K562 (cell line): ENCODE measurements around the gene KNSTRN. TPM values are rescaled to one million over a fixed set of nuclear protein-coding genes. Genes with fewer than 3 reads are reported as not detected.

Experiments
- ATAC-seq: fragments of 200-7000 bp; cut with Tn5 transposase; 3 replicates; pipeline ENCODE4 v1.9.1; 2020; ENCODE audit warnings: moderate library complexity
- BruUV-seq: library from RNA; stranded (reverse); fragments of 400-500 nt; replicated peaks from 2 replicates; lab custom pipeline; 2021; lab: Mats Ljungman, UMichigan
- CTCF ChIA-PET: fragments of 300-600 bp; formaldehyde crosslinking; extraction: SDS; loops from one replicate; lab custom pipeline; 2021; ENCODE audit warnings: low intra/inter-chr PET ratio; lab: Yijun Ruan, JAX
- POLR2A ChIA-PET: fragments of 300-600, 350-650 bp; sonication (Branson Sonifier 250); formaldehyde crosslinking; extraction: SDS; loops from one replicate; lab custom pipeline; 2021; ENCODE audit warnings: antibody characterized with exemption, inconsistent platforms; lab: Yijun Ruan, JAX
- DNase-seq, 4 experiments: peaks; one replicate each; pipeline versions ENCODE4 v3.0.0 to v3.0.0-alpha.2; 2011 to 2018; ENCODE audit warnings: low spot score in 3 of 4, mixed read lengths in 3 of 4; ENCODE audit errors: extremely low read depth in 1 of 4
- FAIRE-seq: peaks from 2 replicates; lab custom pipeline; 2011; peaks lifted over from hg19 to GRCh38; lab: Jason Lieb, UNC
- H2AFZ ChIP-seq: 2 replicates; pipeline ENCODE4 v1.6.0; 2011; ENCODE audit warnings: low read depth, low read length, control low read depth, inconsistent platforms
- H3K27ac ChIP-seq: fragments of 200-600 bp; 3 replicates; pipeline ENCODE4 v1.8.0; 2011; ENCODE audit warnings: low read depth, mild to moderate bottlenecking, control low read depth, inconsistent platforms, low read length, moderate library complexity, mixed read lengths; ENCODE audit errors: extremely low read depth
- H3K27me3 ChIP-seq, 2 experiments: fragments of 300-600 bp in 1 of 2; 2 replicates in 1 of 2; 3 replicates in 1 of 2; pipeline versions ENCODE4 v1.6.0 to v1.8.0; 2011; ENCODE audit warnings: inconsistent platforms in 2 of 2, low read length in 2 of 2, mild to moderate bottlenecking in 1 of 2, mixed read lengths in 1 of 2, moderate library complexity in 1 of 2; ENCODE audit not compliant: control insufficient read depth in 2 of 2, insufficient read depth in 2 of 2
- H3K36me3 ChIP-seq: fragments of 300-600 bp; 3 replicates; pipeline ENCODE4 v1.8.0; 2011; ENCODE audit warnings: mild to moderate bottlenecking, low read length, inconsistent platforms; ENCODE audit not compliant: control insufficient read depth, insufficient read depth
- H3K4me1 ChIP-seq, 2 experiments: fragments of 200-600 bp in 1 of 2; replicated peaks in 1 of 2; 2 replicates in 1 of 2; 3 replicates in 1 of 2; pipeline versions ENCODE4 v1.5.1 to v1.8.0; 2011; ENCODE audit warnings: inconsistent platforms in 2 of 2, low read length in 2 of 2, mild to moderate bottlenecking in 1 of 2, mixed read lengths in 1 of 2, moderate library complexity in 1 of 2; ENCODE audit not compliant: control insufficient read depth in 2 of 2, insufficient read depth in 2 of 2
- H3K4me2 ChIP-seq: 2 replicates; pipeline ENCODE4 v1.6.1; 2011; ENCODE audit warnings: low read length, control low read depth, inconsistent platforms, mixed read lengths; ENCODE audit not compliant: insufficient read depth
- H3K4me3 ChIP-seq: fragments of 200-600 bp; sonication (generic), shearing (Covaris generic); 2 replicates; pipeline ENCODE4 v1.5.1; 2016; ENCODE audit warnings: control low read depth, inconsistent platforms
- H3K79me2 ChIP-seq: fragments of 200-600 bp; 3 replicates; pipeline ENCODE4 v1.8.0; 2011; ENCODE audit warnings: low read length, inconsistent platforms; ENCODE audit not compliant: control insufficient read depth, insufficient read depth
- H3K9ac ChIP-seq, 2 experiments: 2 replicates each; pipeline versions ENCODE4 v1.6.0 to v1.6.1; 2011; ENCODE audit warnings: low read depth in 2 of 2, low read length in 2 of 2, control low read depth in 1 of 2, inconsistent platforms in 1 of 2, mild to moderate bottlenecking in 1 of 2, mixed read lengths in 1 of 2; ENCODE audit not compliant: insufficient read depth in 1 of 2
- H3K9me1 ChIP-seq: one replicate; pipeline ENCODE4 v1.6.0; 2011; ENCODE audit warnings: inconsistent platforms, mild to moderate bottlenecking, low read length, moderate library complexity; ENCODE audit not compliant: control insufficient read depth, insufficient read depth
- H3K9me3 ChIP-seq: replicated peaks from 2 replicates; pipeline ENCODE4 v1.5.1; 2011; ENCODE audit warnings: low read depth, low read length, inconsistent platforms; ENCODE audit not compliant: control insufficient read depth, insufficient read depth
- H4K20me1 ChIP-seq: replicated peaks from 2 replicates; pipeline ENCODE4 v1.6.1; 2011; ENCODE audit warnings: low read length, inconsistent platforms, mixed read lengths; ENCODE audit not compliant: control insufficient read depth, insufficient read depth
- GABPB1 ChIP-seq: sonication (generic); formaldehyde crosslinking; IDR thresholded peaks from 2 replicates; pipeline ENCODE4 v1.8.0; 2022; ENCODE audit warnings: mild to moderate bottlenecking, missing genetic modification reagents
- HDAC6 ChIP-seq: IDR thresholded peaks from 2 replicates; pipeline ENCODE4 v1.6.1; 2012; ENCODE audit warnings: low read depth, mild to moderate bottlenecking, control low read depth, inconsistent platforms, low read length, moderate library complexity
- JUN ChIP-seq, 2 experiments: sonication (generic) in 1 of 2; formaldehyde crosslinking in 1 of 2; IDR thresholded peaks; 2 replicates each; pipeline versions ENCODE4 v1.6.1 to v1.8.0; 2012 to 2022; ENCODE audit warnings: borderline replicate concordance in 2 of 2, mild to moderate bottlenecking in 2 of 2, improper control_type of control experiment in 1 of 2, low read depth in 1 of 2, low read length in 1 of 2, missing genetic modification reagents in 1 of 2
- REST ChIP-seq, 2 experiments: fragments of 450-650 bp; formaldehyde crosslinking in 1 of 2; IDR thresholded peaks; 2 replicates each; pipeline versions ENCODE4 v1.4.0 to v1.6.1; 2014 to 2020; ENCODE audit warnings: mild to moderate bottlenecking in 2 of 2, borderline replicate concordance in 1 of 2, low read depth in 1 of 2
- SP2 ChIP-seq: IDR thresholded peaks from 2 replicates; pipeline ENCODE4 v1.6.1; 2011; ENCODE audit warnings: mild to moderate bottlenecking, low read depth, low read length, moderate library complexity; ENCODE audit not compliant: poor library complexity, severe bottlenecking; ENCODE audit errors: extremely low read depth
- ZKSCAN3 ChIP-seq: fragments of 250-450 bp; sonication (Bioruptor Pico); IDR thresholded peaks from 2 replicates; pipeline ENCODE4 v1.4.0; 2020
- ZNF699 ChIP-seq: fragments of 250-450 bp; sonication (Bioruptor Pico); IDR thresholded peaks from 2 replicates; pipeline ENCODE4 v1.8.0; 2021; ENCODE audit warnings: mild to moderate bottlenecking, moderate library complexity; ENCODE audit not compliant: insufficient replicate concordance
- WGBS: fragments of 100-300 bp; shearing (Covaris generic); methylation state at CpG from one replicate; pipeline ENCODE4 v1.1.6; 2016; ENCODE audit warnings: low coverage, mixed read lengths; ENCODE audit not compliant: insufficient coverage; ENCODE audit errors: missing lambda C conversion rate; 5-methylcytosine and 5-hydroxymethylcytosine counted together
- in situ Hi-C: fragments of 300-500 bp; cut with MboI; formaldehyde crosslinking; loops from 4 replicates; pipeline ENCODE4 v1.15.0; 2018; ENCODE audit warnings: inconsistent platforms, mixed read lengths
- intact Hi-C: fragments of 100-400 bp; cut with micrococcal nuclease; formaldehyde crosslinking; loops from 2 replicates; pipeline ENCODE4 v1.14.2; 2022
- polyA plus RNA-seq, 8 experiments: library from polyadenylated mRNA; depleted of rRNA in 4 of 8; stranded (reverse) in 5 of 8; unstranded in 3 of 8; fragments of >200 nt; fragmentation: Nextera tagmentation in 2 of 8; fragmentation: Illumina TruSeq in 1 of 8; extraction: Ambion mirVana in 2 of 8; extraction: Trizol in 1 of 8; gene quantifications; 2 replicates each; pipeline versions ENCODE4 v1.2.1 to v1.2.3, GENCODE V29; 2011 to 2014; ENCODE audit warnings: inconsistent platforms in 1 of 8, missing spikeins in 1 of 8
- total RNA-seq, 7 experiments: library from RNA; depleted of rRNA in 6 of 7; stranded (reverse); fragments of >200 nt in 6 of 7; fragmentation: Illumina TruSeq in 2 of 7; extraction: Trizol in 2 of 7; gene quantifications; 2 replicates each; pipeline versions ENCODE4 v1.2.1 to v1.2.3, GENCODE V29; 2011 to 2021; ENCODE audit warnings: low replicate concordance in 1 of 7

The KNSTRN gene
- total and polyA plus RNA-seq, 9 of the 15 experiments (the other 6 are each of a cell fraction or from before 2014, with no cell fraction given) = 48.7 to 88.2 (median 66.3) TPM

GRCh38 chr15:40412095-40412759 is 29.7 kb downstream of the KNSTRN start (continued):
- TF ChIP-seq SP2 = no peak
- TF ChIP-seq ZNF699 (CRISPR knock-in tag) = no peak
- TF ChIP-seq HDAC6 = no peak
- TF ChIP-seq GABPB1 (CRISPR knock-in tag) = no peak
- TF ChIP-seq ZKSCAN3 (CRISPR knock-in tag) = no peak

GRCh38 chr15:40413036-40413435 is 30.5 kb downstream of the KNSTRN start:
- in situ Hi-C loops (no loop called here), intact Hi-C loops (no loop called here)
- Histone ChIP-seq H4K20me1 (no peaks in the 10 kb centered on the region), H3K9me1 (no peaks in the 10 kb centered on the region), H3K27me3 (no peaks in the 10 kb centered on the region), H3K4me3 (no peak overlapping the region), H3K79me2 (no peaks in the 10 kb centered on the region), H3K9ac (no peak overlapping the region; a peak in 1 of 4 replicates), H3K4me2 (no peak overlapping the region), H3K9me3 (no peaks in the 10 kb centered on the region), H3K4me1 (no peaks in the 10 kb centered on the region), H2AFZ (no peak overlapping the region), H3K36me3 (0 out of 3 replicates have a peak, but pooled peaks cover 3% of the 10 kb centered on the region), H3K27ac (no peak overlapping the region)
- no peak for TF ChIP-seq JUN (IDR thresholded peaks at IDR 0.05; ENCODE audit: borderline replicate concordance, low read depth, low read length)
- no peak for TF ChIP-seq JUN (CRISPR knock-in tag; IDR thresholded peaks at IDR 0.05; ENCODE audit: borderline replicate concordance)
- TF ChIP-seq REST (IDR thresholded peaks at IDR 0.05; ENCODE audit: borderline replicate concordance) = peak; percentile 42
- TF ChIP-seq REST (CRISPR knock-in tag; IDR thresholded peaks at IDR 0.05; ENCODE audit: low read depth) = no peak
- no peak for FAIRE-seq
- POLR2A ChIA-PET = interaction anchor here (1.1 kb wide), 1 partner anchor 20 kb away, joined by 4 read pairs; no protein-coding TSS in a partner anchor
- CTCF ChIA-PET = no interaction called here
- no peak for DNase-seq
- no TSS peak for BruUV-seq
- ATAC-seq = no peak
- WGBS = 48% methylated on average over 9 of the region's 9 CpGs
